ENCODE data around the gene SERPINB5.

SERPINB5 gene

DNA sequence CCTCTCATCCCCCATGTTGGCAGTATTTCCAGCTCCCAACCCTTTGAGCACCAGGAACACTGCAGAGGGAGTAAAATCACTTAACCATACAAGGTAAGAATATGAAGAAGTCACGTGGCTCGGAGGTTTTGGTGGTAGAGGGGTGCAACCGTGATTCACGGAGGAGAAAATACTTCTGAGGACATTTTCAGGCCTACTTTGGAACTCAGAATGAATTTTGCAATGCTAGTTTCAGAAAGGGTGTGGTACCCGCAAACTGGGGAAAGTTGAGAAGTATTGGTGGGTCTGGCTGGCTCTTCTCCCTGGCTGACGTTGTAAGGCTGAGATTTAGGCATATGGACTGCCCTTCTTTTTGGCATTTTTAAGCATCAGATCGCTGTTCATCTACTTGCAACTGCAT lies 442 bp downstream of the SERPINB5 start:
- no peaks in the 10 kb centered on the region for H3K4me1 Mint-ChIP-seq
- DNase-seq (ENCODE audit: low spot score in 2 of 2) (no peak), ATAC-seq (replicated peaks; ENCODE audit: extremely low read depth, poor library complexity, severe bottlenecking) (no peak)
- no peak overlapping the region for H3K4me3 Mint-ChIP-seq
- H3K9me3 Mint-ChIP-seq = no peaks in the 10 kb centered on the region
- H3K36me3 Mint-ChIP-seq (ENCODE audit: insufficient read depth) = no peaks in the 10 kb centered on the region
- H3K27me3 Mint-ChIP-seq = peaks cover 74% of the 10 kb centered on the region
- H3K27ac Mint-ChIP-seq (ENCODE audit: low read depth) = no peak overlapping the region

GRCh38 chr18:63477968-63478367 lies 1.2 kb downstream of the SERPINB5 start:
- Mint-ChIP-seq H3K27ac (ENCODE audit: low read depth) (no peak overlapping the region), H3K4me3 (no peak overlapping the region), H3K27me3 (peaks cover 68% of the 10 kb centered on the region), H3K9me3 (no peaks in the 10 kb centered on the region), H3K4me1 (no peaks in the 10 kb centered on the region), H3K36me3 (ENCODE audit: insufficient read depth) (no peaks in the 10 kb centered on the region)
- no peak for DNase-seq (ENCODE audit: low spot score in 2 of 2)
- ATAC-seq (replicated peaks; ENCODE audit: extremely low read depth, poor library complexity, severe bottlenecking) = no peak

- Mint-ChIP-seq H3K36me3 (ENCODE audit: insufficient read depth) (no peaks in the 10 kb centered on the region), H3K4me3 (no peak overlapping the region), H3K4me1 (no peaks in the 10 kb centered on the region), H3K27ac (ENCODE audit: low read depth) (no peak overlapping the region), H3K9me3 (no peaks in the 10 kb centered on the region), H3K27me3 (peaks cover 67% of the 10 kb centered on the region)
- DNase-seq (ENCODE audit: low spot score in 2 of 2) = no peak
- no peak for ATAC-seq (replicated peaks; ENCODE audit: extremely low read depth, poor library complexity, severe bottlenecking)
Measured at GRCh38 chr18:63479826-63480225, 3.1 kb downstream of the SERPINB5 start.

DNA sequence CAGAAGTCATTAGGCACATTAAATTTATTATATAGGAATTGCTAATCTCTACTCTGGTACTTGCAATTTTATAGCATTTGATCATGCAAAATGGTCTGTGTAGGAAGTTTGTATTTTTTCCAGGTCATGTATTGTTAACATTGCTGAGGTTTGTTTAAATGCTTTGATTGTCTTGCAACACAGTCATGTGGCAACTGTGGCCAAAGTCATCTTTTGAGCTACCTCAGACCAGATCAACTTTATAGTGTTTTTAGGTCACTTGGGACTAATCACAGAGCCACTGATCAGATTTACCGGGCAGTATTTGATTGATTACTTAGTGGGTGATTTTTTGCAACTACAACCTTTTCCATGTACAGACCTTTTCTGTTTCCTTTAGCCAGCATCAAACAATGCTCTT lies 3.7 kb downstream of the SERPINB5 start:
- Mint-ChIP-seq H3K9me3 (no peaks in the 10 kb centered on the region), H3K4me3 (no peak overlapping the region), H3K27me3 (peaks cover 65% of the 10 kb centered on the region), H3K27ac (ENCODE audit: low read depth) (no peak overlapping the region), H3K36me3 (ENCODE audit: insufficient read depth) (no peaks in the 10 kb centered on the region), H3K4me1 (no peaks in the 10 kb centered on the region)
- no peak for ATAC-seq (replicated peaks; ENCODE audit: extremely low read depth, poor library complexity, severe bottlenecking)
- no peak for DNase-seq (ENCODE audit: low spot score in 2 of 2)

- Mint-ChIP-seq H3K36me3 (ENCODE audit: insufficient read depth) (no peaks in the 10 kb centered on the region), H3K4me1 (no peaks in the 10 kb centered on the region), H3K27ac (ENCODE audit: low read depth) (no peak overlapping the region), H3K4me3 (no peak overlapping the region), H3K9me3 (no peaks in the 10 kb centered on the region), H3K27me3 (peaks cover 65% of the 10 kb centered on the region)
- DNase-seq (ENCODE audit: low spot score in 2 of 2) (no peak), ATAC-seq (replicated peaks; ENCODE audit: extremely low read depth, poor library complexity, severe bottlenecking) (no peak)
Measured at GRCh38 chr18:63480915-63481314, 4.2 kb downstream of the SERPINB5 start.

DNA sequence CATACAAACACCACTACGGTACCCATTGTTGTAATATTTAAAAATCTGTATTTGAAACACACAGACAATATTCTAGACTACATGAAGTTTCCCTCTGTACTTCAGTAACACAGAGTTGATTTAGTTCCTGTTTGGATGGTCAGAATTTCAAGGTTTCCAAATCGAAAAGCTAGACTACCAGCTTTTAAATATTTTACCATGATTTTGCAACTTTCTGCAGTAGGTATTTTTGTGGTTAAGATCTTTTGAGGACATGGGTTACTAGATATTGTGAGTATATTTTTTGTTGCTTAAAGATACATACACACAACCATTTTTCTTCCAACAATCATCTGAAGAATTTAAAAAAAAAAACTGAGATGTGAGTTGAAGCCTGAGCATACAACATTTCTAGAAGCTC lies 10.9 kb downstream of the SERPINB5 start:
- no peak overlapping the region for H3K27ac Mint-ChIP-seq (ENCODE audit: low read depth)

DNA sequence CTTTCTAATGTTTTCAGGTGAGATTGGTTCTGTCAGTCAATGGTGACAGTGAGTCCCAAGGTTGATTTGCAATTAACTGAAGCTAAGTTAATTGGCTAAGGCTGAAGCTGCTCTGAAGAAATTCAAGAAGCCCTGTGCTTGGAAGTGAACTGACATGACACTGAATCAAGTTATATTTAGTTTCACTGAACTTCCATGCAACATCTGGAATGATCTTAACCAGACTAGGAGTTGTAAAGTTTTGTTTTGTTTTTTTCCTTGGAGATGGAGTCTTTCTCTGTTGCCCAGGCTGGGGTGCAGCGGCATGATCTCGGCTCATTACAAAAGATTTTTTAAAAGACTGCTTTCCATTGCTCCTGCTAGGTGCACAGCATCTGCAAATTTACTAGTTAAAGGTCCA lies 11.4 kb downstream of the SERPINB5 start:
- H3K27ac Mint-ChIP-seq (ENCODE audit: low read depth) = no peak overlapping the region
- H3K36me3 Mint-ChIP-seq (ENCODE audit: insufficient read depth) = no peaks in the 10 kb centered on the region
- DNase-seq (ENCODE audit: low spot score in 2 of 2) (no peak), ATAC-seq (replicated peaks; ENCODE audit: extremely low read depth, poor library complexity, severe bottlenecking) (no peak)
- H3K27me3 Mint-ChIP-seq = peaks cover 44% of the 10 kb centered on the region
- H3K9me3 Mint-ChIP-seq = no peaks in the 10 kb centered on the region
- H3K4me1 Mint-ChIP-seq = no peaks in the 10 kb centered on the region
- no peak overlapping the region for H3K4me3 Mint-ChIP-seq

More for the DNA sequence above, 10.9 kb downstream of the SERPINB5 start:
- peaks cover 46% of the 10 kb centered on the region for H3K27me3 Mint-ChIP-seq
- no peaks in the 10 kb centered on the region for H3K4me1 Mint-ChIP-seq
- ATAC-seq (replicated peaks; ENCODE audit: extremely low read depth, poor library complexity, severe bottlenecking) = no peak
- DNase-seq (ENCODE audit: low spot score in 2 of 2) = no peak
- H3K4me3 Mint-ChIP-seq = no peak overlapping the region
- H3K9me3 Mint-ChIP-seq = no peaks in the 10 kb centered on the region
- no peaks in the 10 kb centered on the region for H3K36me3 Mint-ChIP-seq (ENCODE audit: insufficient read depth)

GRCh38 chr18:63492851-63493250 lies 16.1 kb downstream of the SERPINB5 start:
- Mint-ChIP-seq H3K9me3 (no peaks in the 10 kb centered on the region), H3K4me1 (no peaks in the 10 kb centered on the region), H3K27me3 (peaks cover 29% of the 10 kb centered on the region), H3K27ac (ENCODE audit: low read depth) (no peak overlapping the region), H3K4me3 (no peak overlapping the region), H3K36me3 (ENCODE audit: insufficient read depth) (no peaks in the 10 kb centered on the region)
- no peak for ATAC-seq (replicated peaks; ENCODE audit: extremely low read depth, poor library complexity, severe bottlenecking)
- DNase-seq (ENCODE audit: low spot score in 2 of 2) = no peak

DNA sequence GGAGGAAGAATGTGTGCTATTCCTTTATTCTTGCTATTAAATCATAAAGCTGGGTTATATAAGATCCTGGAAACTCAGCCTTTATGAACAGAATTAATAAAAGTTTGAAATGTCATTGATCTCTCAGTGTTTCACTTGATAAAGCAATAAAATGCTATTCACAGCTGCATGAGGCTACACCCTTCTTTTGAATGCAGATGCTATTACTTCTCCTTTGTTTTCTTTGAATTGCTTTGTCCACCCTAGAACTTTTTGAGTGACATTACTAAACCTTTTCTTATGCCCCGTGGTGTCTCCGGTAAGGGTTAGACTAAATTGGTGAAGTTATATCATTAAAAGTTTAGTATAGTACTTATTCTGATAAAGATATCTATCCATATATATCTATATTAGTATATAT lies 18.9 kb downstream of the SERPINB5 start:
- no peak for DNase-seq (ENCODE audit: low spot score in 2 of 2)
- no peaks in the 10 kb centered on the region for H3K9me3 Mint-ChIP-seq
- ATAC-seq (replicated peaks; ENCODE audit: extremely low read depth, poor library complexity, severe bottlenecking) = no peak
- H3K27ac Mint-ChIP-seq (ENCODE audit: low read depth) = no peak overlapping the region
- no peak overlapping the region for H3K4me3 Mint-ChIP-seq
- H3K36me3 Mint-ChIP-seq (ENCODE audit: insufficient read depth) = no peaks in the 10 kb centered on the region
- H3K4me1 Mint-ChIP-seq = no peaks in the 10 kb centered on the region
- H3K27me3 Mint-ChIP-seq = peaks cover 22% of the 10 kb centered on the region

- DNase-seq (ENCODE audit: low spot score in 2 of 2) = no peak
- Mint-ChIP-seq H3K27ac (ENCODE audit: low read depth) (no peak overlapping the region), H3K36me3 (ENCODE audit: insufficient read depth) (no peaks in the 10 kb centered on the region), H3K4me3 (no peak overlapping the region), H3K9me3 (no peaks in the 10 kb centered on the region), H3K4me1 (no peaks in the 10 kb centered on the region), H3K27me3 (peaks cover 62% of the 10 kb centered on the region)
- no peak for ATAC-seq (replicated peaks; ENCODE audit: extremely low read depth, poor library complexity, severe bottlenecking)
Measured at GRCh38 chr18:63505566-63506335, 29.0 kb downstream of the SERPINB5 start.

DNA sequence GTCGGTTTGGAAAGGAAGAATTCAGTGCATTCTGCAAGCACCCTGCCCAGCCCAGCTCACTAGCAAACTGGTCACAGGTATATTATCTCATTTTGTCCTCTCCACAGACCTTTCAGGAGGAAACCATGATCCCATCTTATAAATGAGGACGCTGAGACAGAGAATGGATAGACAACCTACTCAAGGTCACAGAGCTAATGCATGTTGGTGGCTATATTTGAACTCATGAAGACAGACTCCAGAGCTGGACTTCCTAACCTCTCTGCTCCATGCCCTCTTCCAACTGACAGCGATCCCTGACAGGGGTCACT lies 29.5 kb downstream of the SERPINB5 start:
- Mint-ChIP-seq H3K27me3 (peaks cover 67% of the 10 kb centered on the region), H3K36me3 (ENCODE audit: insufficient read depth) (no peaks in the 10 kb centered on the region), H3K4me1 (no peaks in the 10 kb centered on the region)

GRCh38 chr18:63508596-63508995 lies 31.8 kb downstream of the SERPINB5 start:
- H3K4me1 Mint-ChIP-seq = no peaks in the 10 kb centered on the region
- no peak overlapping the region for H3K27ac Mint-ChIP-seq (ENCODE audit: low read depth)
- H3K27me3 Mint-ChIP-seq = peaks cover 81% of the 10 kb centered on the region
- no peaks in the 10 kb centered on the region for H3K9me3 Mint-ChIP-seq
- no peaks in the 10 kb centered on the region for H3K36me3 Mint-ChIP-seq (ENCODE audit: insufficient read depth)
- no peak for DNase-seq (ENCODE audit: low spot score in 2 of 2)
- H3K4me3 Mint-ChIP-seq = no peak overlapping the region
- no peak for ATAC-seq (replicated peaks; ENCODE audit: extremely low read depth, poor library complexity, severe bottlenecking)

More for the DNA sequence above, 29.5 kb downstream of the SERPINB5 start:
- DNase-seq (ENCODE audit: low spot score in 2 of 2) (no peak), ATAC-seq (replicated peaks; ENCODE audit: extremely low read depth, poor library complexity, severe bottlenecking) (no peak)
- H3K9me3 Mint-ChIP-seq = no peaks in the 10 kb centered on the region
- no peak overlapping the region for H3K27ac Mint-ChIP-seq (ENCODE audit: low read depth)
- H3K4me3 Mint-ChIP-seq = no peak overlapping the region

DNA sequence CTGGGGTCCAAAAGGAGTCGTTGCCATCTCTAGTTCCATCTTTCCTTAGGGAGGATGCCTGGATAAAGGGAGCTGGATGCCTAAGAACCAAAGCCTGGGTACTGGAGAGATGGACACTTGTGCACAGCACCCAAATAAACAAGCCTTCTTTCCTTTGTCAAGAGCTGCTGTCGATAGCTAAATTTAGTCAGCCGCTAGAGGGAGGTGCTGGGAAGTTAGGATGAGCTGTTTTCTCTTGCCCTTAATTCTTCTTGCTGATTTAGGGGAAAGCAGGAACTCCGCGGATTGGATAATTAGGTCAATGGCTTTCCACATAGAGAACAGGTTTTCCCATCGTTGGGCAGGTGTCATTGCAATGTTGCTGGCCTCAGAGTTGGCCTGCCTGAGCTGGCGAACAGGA lies 34.5 kb downstream of the SERPINB5 start:
- no peak for DNase-seq (ENCODE audit: low spot score in 2 of 2)
- no peaks in the 10 kb centered on the region for H3K36me3 Mint-ChIP-seq (ENCODE audit: insufficient read depth)
- ATAC-seq (replicated peaks; ENCODE audit: extremely low read depth, poor library complexity, severe bottlenecking) = no peak

More for the DNA sequence above, 34.5 kb downstream of the SERPINB5 start:
- Mint-ChIP-seq H3K4me1 (no peaks in the 10 kb centered on the region), H3K9me3 (no peaks in the 10 kb centered on the region), H3K27me3 (peaks cover 67% of the 10 kb centered on the region), H3K27ac (ENCODE audit: low read depth) (no peak overlapping the region), H3K4me3 (no peak overlapping the region)
